ENCODE measurements around the gene PLA2G2C. TPM values are rescaled to one million over a fixed set of nuclear protein-coding genes. Genes with fewer than 3 reads are reported as not detected.
A peak's percentile ranks its signal among the peaks of the same experiment; 100 is the strongest.
"Not testable (repeated sequence)": the region's sequence is repeated elsewhere in the genome, so short reads cannot be mapped to it uniquely, and the experiment has no call there.

PLA2G2C gene, protein sequence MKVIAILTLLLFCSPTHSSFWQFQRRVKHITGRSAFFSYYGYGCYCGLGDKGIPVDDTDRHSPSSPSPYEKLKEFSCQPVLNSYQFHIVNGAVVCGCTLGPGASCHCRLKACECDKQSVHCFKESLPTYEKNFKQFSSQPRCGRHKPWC
- not detected for total RNA-seq

DNA sequence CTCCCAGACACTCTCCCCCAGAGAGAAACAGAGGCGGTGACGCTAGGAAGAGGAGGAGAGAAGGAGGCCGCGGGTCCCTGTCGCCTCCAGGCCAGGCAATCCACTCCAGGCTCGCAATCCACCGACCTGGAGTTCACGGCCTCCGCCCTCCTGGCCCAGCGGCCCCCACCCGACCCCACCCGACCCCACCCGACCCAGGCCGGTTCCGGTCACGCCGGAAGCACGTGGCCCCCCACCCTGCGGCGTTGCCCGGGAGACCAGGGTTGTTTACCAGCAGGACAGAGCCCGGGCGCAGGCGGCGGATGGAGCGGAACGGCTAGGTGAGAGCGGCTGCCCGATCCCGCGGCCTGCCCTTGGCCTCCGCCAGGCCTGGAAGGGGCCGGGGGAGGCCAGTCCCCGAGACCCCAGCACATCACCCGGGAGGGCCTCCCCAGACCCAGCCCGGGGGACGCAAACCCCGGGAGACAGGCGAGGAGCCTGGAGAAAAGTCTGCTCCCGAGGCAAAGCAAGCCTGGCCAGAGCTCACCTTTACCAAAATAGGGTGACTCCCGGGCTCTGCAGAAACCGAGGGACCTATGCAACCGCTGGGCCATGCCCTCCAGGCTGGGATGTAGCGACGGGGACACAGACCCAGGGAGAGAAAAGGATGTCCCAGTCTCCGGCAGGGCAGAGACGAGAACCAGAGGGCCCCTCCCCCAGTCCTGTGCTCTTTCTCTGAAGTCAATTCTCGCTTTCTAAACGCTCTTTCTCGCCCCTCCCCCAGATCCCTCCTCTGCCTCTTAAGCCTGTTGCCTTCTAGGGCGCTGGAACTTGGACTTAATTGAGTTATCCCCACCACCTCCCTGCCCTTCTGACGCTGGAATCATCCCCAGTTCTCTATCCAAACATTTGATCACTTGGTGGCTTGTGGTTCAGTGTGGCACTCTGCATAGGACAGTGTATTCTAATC lies at the start of gene PLA2G2C, which contains the start of gene UBXN10:
Gene PLA2G2C, minus strand, starts transcription at position 685 of the 949 bp plus-strand sequence. CDS start 9,155 bp downstream, outside the sequence.
Gene UBXN10, plus strand, starts transcription at position 263 of the 949 bp plus-strand sequence. CDS start 4,466 bp downstream, outside the sequence.
- DNase-seq: peak; percentile 16

DNA sequence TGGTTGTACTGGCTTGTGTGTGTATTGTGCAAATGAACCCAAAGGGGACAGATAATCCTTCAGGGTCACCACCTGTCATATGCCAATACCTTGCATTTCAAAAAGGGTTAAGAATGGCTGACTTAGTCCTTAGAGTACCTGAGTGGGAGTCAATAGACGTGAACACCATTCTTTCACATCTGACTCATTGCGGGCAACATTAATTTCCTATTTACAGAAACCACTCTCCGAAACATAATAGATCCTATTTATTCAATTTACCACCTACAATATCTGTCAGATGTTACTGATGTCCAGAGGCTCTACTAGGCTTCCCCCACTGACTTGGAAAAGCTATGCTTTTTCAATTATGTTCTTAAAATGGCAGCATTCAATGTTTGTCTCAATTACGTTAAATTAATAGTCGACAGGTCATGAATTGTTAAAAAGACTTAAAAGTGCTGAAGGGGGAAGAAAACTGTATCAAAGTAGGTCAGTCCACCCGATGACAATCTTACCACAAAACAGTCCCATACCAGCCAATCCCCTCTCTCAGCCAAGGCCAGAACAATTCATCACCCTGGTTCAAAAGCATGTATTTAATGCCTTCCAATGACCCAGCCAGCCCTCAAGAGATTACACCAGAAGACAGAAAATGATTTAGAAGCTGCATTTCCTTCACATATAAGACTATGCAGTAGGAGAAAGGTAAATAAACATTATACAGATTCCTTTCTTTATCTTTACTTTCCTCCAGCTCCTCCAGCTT lies 48.6 kb upstream of the PLA2G2C start:
- DNase-seq: no peak

- no peak for DNase-seq
These were observed 47.5 kb upstream of the PLA2G2C start for GRCh38 chr1:20233866-20234265.

- no peak for DNase-seq
These were observed 47.1 kb upstream of the PLA2G2C start for GRCh38 chr1:20233394-20233793.

GRCh38 chr1:20232564-20232963 lies 46.2 kb upstream of the PLA2G2C start:
- not testable (repeated sequence) for DNase-seq

DNA sequence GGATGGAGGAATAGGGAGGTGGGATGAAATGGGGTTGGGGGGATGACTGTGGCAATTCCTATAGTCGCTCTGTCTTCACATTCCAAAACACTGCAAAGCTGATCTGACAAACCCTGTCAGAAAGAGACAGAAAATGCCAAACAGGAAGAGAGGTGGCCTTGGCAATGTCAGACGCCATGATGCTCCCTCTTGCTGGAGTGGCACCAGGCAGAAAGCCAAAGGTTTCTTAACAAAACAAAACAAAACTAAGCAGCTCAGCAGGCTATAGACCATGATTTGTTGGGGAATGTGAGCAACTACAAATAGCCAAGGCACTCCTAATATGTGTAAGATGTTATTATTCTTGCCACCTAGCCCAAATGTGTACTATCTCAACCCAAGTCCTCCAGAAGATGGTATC lies 42.9 kb upstream of the PLA2G2C start:
- no peak for DNase-seq

DNA sequence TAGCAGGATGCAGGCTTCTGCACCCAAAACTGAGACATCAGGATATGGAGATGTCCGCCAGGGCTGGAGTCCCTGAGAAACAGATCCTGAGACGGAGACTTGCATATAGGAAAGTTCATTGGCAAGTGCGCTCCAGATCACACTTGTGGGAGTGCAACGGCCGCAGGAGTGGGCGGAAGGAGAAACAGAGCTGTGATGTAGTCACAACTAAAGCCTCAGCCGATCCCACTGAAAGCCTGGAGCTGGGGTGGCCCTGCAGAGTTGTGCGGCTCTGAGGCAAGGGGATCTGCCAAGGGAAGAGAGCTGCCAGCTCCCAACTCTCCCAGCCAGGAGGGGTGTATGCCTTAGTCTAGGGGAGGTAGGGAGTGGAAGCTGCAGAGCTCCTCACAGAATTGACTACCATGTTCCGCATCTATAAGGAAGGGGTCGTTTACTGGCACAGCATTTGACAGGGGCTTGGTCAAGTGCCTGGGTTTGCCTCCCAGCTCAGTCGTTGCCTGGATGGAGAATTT lies 42.1 kb upstream of the PLA2G2C start:
- no peak for DNase-seq

DNA sequence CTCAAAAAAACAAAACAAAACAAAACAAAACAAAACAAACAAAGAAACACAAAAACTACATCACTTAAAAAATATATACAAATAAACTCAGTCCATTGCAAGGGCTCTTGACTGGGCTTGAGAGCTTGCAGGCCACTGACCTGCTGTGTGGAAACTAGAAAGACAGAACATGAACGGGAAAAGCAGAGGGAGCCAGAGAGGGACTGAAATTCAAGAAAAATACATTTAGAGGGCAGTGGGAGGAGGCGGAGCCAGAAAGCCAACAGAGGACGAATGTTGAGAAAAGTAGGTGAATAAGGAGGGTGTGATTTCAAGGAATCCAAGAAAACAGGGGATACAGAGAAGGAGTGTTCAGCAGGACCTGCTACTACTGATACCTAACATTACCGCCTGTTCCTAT lies 41.4 kb upstream of the PLA2G2C start:
- no peak for DNase-seq

- no peak for DNase-seq
These were observed 38.2 kb upstream of the PLA2G2C start for GRCh38 chr1:20224546-20224945.

GRCh38 chr1:20223551-20224419 lies 37.5 kb upstream of the PLA2G2C start:
- DNase-seq: no peak

GRCh38 chr1:20223106-20223505 lies 36.8 kb upstream of the PLA2G2C start:
- no peak for DNase-seq

DNA sequence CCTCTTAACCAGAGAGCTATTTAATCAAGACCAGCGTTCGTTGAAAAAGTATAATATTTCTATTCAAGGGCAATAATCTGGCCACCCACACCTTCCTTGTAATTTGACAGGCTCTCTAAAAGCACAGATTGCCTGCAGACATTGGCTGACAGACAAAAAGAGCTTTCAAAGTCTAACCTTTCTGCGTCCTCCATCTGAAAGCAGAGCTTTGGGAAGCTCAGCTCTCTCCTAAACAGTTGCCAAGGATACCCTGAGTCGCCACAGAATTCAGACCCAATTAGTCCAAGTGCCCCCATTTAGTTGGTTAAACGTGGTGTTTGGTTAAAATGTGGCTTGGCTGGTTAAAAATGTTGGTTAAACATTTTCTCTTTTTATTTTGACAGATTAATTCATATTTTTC lies 33.7 kb upstream of the PLA2G2C start:
- DNase-seq: no peak

- DNase-seq: not testable (repeated sequence)
These were observed 32.7 kb upstream of the PLA2G2C start for GRCh38 chr1:20219053-20219452.

GRCh38 chr1:20216574-20216973 lies 30.3 kb upstream of the PLA2G2C start:
- no peak for DNase-seq

DNA sequence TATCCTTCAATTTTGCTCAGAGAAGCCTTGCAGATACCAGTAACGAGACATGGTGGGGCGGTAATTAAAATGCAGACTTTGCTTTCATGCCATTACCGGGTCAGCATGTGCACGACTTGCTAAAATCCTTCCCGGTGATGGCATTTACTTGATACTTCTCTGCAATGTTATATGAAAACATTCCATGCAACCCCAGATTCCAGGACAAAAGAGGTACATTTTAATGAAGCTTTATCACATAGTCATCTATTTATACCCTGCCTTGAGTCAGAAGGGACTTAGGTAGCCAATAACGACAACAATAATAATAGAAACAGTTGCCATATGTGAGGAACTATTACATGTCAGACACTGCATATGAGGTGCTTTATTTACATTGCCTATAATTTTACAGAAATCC lies 29.4 kb upstream of the PLA2G2C start:
- no peak for DNase-seq

DNA sequence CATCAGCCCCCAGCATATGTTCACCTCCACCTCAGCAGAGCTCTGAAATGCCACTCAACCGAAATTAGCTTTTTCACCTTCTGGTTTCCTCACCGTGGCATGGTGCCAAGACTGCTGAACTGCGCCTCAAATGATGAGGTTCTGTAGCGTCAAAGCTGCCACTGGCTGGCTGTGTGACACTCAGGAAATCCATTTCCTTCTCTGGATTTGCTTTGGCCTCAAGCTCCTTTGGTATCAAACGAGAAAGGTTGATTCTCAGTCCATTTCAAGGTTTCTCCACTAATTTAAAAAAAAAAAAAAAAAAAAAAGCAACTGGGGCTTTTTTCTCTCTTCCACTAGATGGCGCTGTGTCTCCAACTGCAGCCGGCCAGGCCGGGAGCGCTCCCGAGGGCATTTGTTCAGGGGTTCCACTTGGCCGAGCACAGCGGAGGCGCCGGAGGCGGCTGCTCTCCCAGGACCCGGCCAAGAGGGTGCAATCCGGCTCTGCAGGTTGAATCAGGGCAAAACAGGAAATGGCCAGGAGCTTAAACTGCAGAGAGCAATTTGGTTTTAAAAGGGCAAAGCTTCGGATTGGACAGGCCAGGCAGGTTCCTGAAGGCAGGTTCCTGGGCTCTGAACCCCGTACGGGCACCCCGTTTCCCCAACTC lies 26.5 kb upstream of the PLA2G2C start:
- DNase-seq: peak; percentile 35

GRCh38 chr1:20212085-20212684 lies 25.9 kb upstream of the PLA2G2C start:
- no peak for DNase-seq

DNA sequence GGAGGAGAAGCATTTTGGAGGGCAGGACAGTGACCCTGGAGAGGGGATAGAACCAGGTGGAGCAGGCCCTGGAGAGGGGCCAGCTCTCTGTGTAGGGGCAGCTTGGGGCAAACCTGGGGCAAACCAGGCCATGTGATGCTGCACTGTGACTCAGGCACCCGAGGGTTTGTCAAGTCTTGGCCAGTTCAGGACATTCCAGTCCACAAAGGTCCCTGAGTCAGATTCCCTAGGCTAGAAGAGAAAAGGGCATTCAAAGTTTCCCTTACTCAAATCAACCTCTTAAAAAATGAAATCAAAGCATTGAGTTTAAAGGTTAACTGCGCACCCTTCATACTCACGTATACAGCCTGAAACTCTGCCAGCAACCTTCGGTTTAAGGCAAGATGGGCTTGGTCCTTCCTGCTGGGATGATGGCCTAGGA lies 25.2 kb upstream of the PLA2G2C start:
- DNase-seq: no peak

DNA sequence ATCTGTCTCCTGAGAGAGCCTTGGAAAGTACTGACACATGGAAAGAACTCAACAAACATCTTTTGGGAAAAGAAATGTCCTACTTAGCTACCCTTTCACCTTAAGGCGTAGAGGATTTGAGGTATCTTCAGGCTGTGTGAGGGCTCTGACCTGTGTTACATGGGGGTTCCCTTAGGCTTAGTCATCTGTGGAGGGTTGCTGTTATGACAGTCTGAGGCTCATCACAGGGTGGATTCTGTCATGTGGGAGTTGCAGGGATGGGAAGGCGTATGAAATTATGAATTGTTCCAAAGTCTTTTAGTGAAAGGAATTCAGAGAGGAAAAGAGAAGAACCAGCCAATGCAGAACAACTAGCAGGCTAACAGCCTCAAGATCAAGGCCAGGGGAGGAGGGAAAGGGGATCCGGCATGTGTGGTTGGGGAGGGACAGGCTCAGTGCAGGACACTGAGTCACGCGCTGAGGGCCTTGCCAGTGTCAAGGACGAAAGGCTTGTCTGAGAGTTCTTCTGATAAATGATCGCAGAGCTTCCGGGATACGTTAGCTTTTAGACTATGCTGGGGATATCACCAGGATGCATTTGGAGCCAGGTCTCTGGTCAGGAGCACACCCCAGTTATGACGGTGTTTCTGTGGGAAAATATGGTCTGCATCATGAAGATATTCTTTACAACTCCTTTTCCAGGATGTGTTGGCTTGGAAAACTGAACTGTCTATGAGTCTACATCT lies 24.6 kb upstream of the PLA2G2C start:
- DNase-seq: no peak

DNA sequence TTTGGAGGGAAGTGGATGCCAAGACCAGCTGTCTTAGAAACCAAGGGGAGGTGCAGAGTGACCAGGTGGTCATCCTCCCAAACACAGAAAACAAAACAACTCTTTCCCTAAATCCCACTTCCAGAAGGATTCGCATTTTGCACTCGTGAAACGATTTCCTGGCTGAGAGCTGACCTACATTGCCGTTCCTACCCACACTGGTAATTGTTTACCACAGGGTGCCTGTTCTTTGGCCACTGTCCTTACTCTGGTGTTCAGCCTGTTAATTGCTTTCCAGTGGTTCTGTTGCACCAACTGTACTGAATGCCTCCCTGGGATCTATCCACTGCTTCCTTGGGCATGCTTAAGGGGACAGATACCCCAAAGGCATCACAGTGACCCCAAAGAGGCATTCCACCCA lies 23.2 kb upstream of the PLA2G2C start:
- no peak for DNase-seq
